NB4 (cell line): ENCODE measurements around the gene OR7G1.

ENCODE experiments used
- CTCF ChIP-seq: IDR thresholded peaks from one replicate; pipeline ENCODE4 v1.5.1; 2012; ENCODE audit warnings: low read depth, low read length
- POLR2A ChIP-seq: IDR thresholded peaks from 2 replicates; pipeline ENCODE4 v1.6.1; 2011; ENCODE audit warnings: mild to moderate bottlenecking; ENCODE audit not compliant: insufficient read length; ENCODE audit errors: extremely low read depth

GRCh38 chr19:9144920-9145319 lies 29.4 kb upstream of the OR7G1 start:
- no peak for TF ChIP-seq CTCF
- no peak for TF ChIP-seq POLR2A
